Uterus (tissue), 2 donors: ENCODE results near the gene CDHR1.

Experiments
- CTCF ChIP-seq, 4 experiments: fragments of 200-600 bp in 2 of 4; fragments of 450-650 bp in 2 of 4; sonication (generic) in 2 of 4; IDR thresholded peaks; one replicate each; pipeline ENCODE4 v1.5.1; 2016 to 2019; ENCODE audit warnings: antibody characterized with exemption in 4 of 4, mild to moderate bottlenecking in 2 of 4, moderate library complexity in 1 of 4
- POLR2A ChIP-seq, 2 donors: fragments of 450-650 bp; IDR thresholded peaks; one replicate each; pipeline ENCODE4 v1.6.1; 2016; ENCODE audit warnings: antibody characterized with exemption in 2 of 2, mild to moderate bottlenecking in 1 of 2, moderate library complexity in 1 of 2

DNA sequence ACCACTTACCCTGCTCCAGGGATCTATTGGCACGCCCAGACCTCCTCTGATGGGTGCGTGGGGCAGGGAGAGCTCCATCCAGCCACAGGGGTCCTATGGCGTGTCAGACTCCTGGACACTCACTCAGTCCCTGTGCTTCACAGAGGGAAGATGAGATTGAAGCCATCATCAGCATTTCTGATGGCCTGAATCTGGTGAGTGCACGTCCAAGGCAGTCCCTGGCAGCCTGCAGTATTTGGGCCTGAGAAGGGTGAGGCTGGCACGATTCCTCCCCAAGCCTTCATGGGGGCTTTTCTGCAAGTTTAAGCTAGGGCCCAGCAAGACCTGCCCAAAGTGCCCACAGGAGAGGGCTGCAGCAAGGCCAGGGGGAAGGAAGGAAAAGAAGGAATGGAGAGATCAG is 3.3 kb downstream of the CDHR1 start:
- no peak for TF ChIP-seq CTCF (IDR thresholded peaks at IDR 0.05)
- TF ChIP-seq POLR2A (IDR thresholded peaks at IDR 0.05): no peak
